MM.1S (cell line): ENCODE results near the gene PHAF1.

Source experiments
- DNase-seq: peaks from one replicate; pipeline ENCODE4 v3.0.0-alpha.2; 2015
- H2AFZ ChIP-seq: fragments of 300-600 bp; sonication (generic); 2 replicates; pipeline ENCODE4 v1.6.0; 2016; ENCODE audit warnings: antibody characterized with exemption, low read length
- H3F3A ChIP-seq: fragments of 300-600 bp; sonication (generic); 2 replicates; pipeline ENCODE4 v1.6.1; 2016; ENCODE audit warnings: mild to moderate bottlenecking, antibody characterized with exemption, low read length, moderate library complexity, mixed read lengths; ENCODE audit not compliant: insufficient read depth
- H3K27ac ChIP-seq: fragments of 300-600 bp; sonication (generic); 2 replicates; pipeline ENCODE4 v1.5.1; 2016; ENCODE audit warnings: mild to moderate bottlenecking, low read length
- H3K27me3 ChIP-seq: fragments of 300-600 bp; sonication (generic); replicated peaks from 2 replicates; pipeline ENCODE4 v1.6.0; 2016; ENCODE audit warnings: low read length; ENCODE audit not compliant: insufficient read depth
- H3K36me3 ChIP-seq: fragments of 300-600 bp; sonication (generic); replicated peaks from 2 replicates; pipeline ENCODE4 v1.6.1; 2016; ENCODE audit warnings: mild to moderate bottlenecking, low read length, mixed read lengths; ENCODE audit not compliant: insufficient read depth
- H3K4me1 ChIP-seq: fragments of 300-600 bp; sonication (generic); 2 replicates; pipeline ENCODE4 v1.6.1; 2016; ENCODE audit warnings: low read length, mixed read lengths
- H3K4me2 ChIP-seq: fragments of 300-600 bp; sonication (generic); 2 replicates; pipeline ENCODE4 v1.6.0; 2016; ENCODE audit warnings: low read depth, low read length
- H3K4me3 ChIP-seq: fragments of 300-600 bp; sonication (generic); 2 replicates; pipeline ENCODE4 v1.5.1; 2016; ENCODE audit warnings: low read length, mixed read lengths
- H3K79me2 ChIP-seq: fragments of 300-600 bp; sonication (generic); 2 replicates; pipeline ENCODE4 v1.6.1; 2016; ENCODE audit warnings: mixed run types, low read length, mixed read lengths
- H3K9ac ChIP-seq: fragments of 300-600 bp; sonication (generic); 2 replicates; pipeline ENCODE4 v1.6.1; 2016; ENCODE audit warnings: low read length, mixed read lengths
- H3K9me2 ChIP-seq: fragments of 300-600 bp; sonication (generic); replicated peaks from 2 replicates; pipeline ENCODE4 v1.6.1; 2016; ENCODE audit warnings: mild to moderate bottlenecking, low read length, mixed read lengths; ENCODE audit not compliant: insufficient read depth
- H3K9me3 ChIP-seq: fragments of 300-600 bp; sonication (generic); replicated peaks from 2 replicates; pipeline ENCODE4 v1.6.1; 2016; ENCODE audit warnings: mild to moderate bottlenecking, low read length, mixed read lengths; ENCODE audit not compliant: insufficient read depth
- H4K20me1 ChIP-seq: fragments of 300-600 bp; sonication (generic); 2 replicates; pipeline ENCODE4 v1.6.1; 2016; ENCODE audit warnings: mild to moderate bottlenecking, low read length, moderate library complexity, mixed read lengths; ENCODE audit not compliant: insufficient read depth
- CTCF ChIP-seq: fragments of 300-600 bp; sonication (generic); IDR thresholded peaks from 2 replicates; pipeline ENCODE4 v1.5.1; 2016; ENCODE audit warnings: antibody characterized with exemption, low read length, mixed read lengths
- EZH2 ChIP-seq: fragments of 300-600 bp; sonication (generic); optimal IDR thresholded peaks from 2 replicates; pipeline ENCODE3; 2017; ENCODE audit warnings: low read depth, mild to moderate bottlenecking, antibody characterized with exemption, low read length, mixed read lengths
- EZH2phosphoT487 ChIP-seq: fragments of 300-600 bp; sonication (generic); IDR thresholded peaks from 2 replicates; pipeline ENCODE4 v1.6.1; 2018; ENCODE audit warnings: antibody characterized with exemption, low read length

Gene PHAF1

GRCh38 chr16:67109407-67110135 is at the start of gene PHAF1:
PHAF1 (plus strand) TSS chr16:67109941; CDS start chr16:67110176, 235 bp downstream.
- Histone ChIP-seq H3K27ac (no peak within 1 kb of the TSS; the same call in 1 of the 2 replicates), H3K9me3 (no peaks in the 10 kb centered on the region), H3K36me3 (no peaks in the 10 kb centered on the region), H3K4me3 (peak within 1 kb of the TSS; percentile 96), H3K9ac (peak within 1 kb of the TSS; percentile 80), H3F3A (no peaks in the 10 kb centered on the region), H3K79me2 (peaks cover 43% of the 10 kb centered on the region), H3K4me2 (peak within 1 kb of the TSS; percentile 100), H3K27me3 (no peaks in the 10 kb centered on the region), H2AFZ (peak within 1 kb of the TSS; percentile 100), H4K20me1 (no peaks in the 10 kb centered on the region), H3K4me1 (peaks cover 8% of the 10 kb centered on the region; the same call in 1 of the 2 replicates), H3K9me2 (no peaks in the 10 kb centered on the region)
- peak; percentile 94 for DNase-seq
- TF ChIP-seq CTCF (no peak), EZH2 (no peak), EZH2phosphoT487 (no peak)

GRCh38 chr16:67063008-67063407 is 46.7 kb upstream of the PHAF1 start:
- no peaks in the 10 kb centered on the region for H3K9me2 ChIP-seq
- no peaks in the 10 kb centered on the region for H3K27me3 ChIP-seq
- TF ChIP-seq CTCF: no peak
- no peak for TF ChIP-seq EZH2
- TF ChIP-seq EZH2phosphoT487: no peak
- H3K9me3 ChIP-seq: no peaks in the 10 kb centered on the region
- H3K9ac ChIP-seq: no peak overlapping the region
- H3K36me3 ChIP-seq: no peaks in the 10 kb centered on the region; the same call in 1 of the 2 replicates
- peaks cover 80% of the 10 kb centered on the region for H3K79me2 ChIP-seq
- H3K27ac ChIP-seq: no peak overlapping the region
- H3F3A ChIP-seq: no peaks in the 10 kb centered on the region
- H4K20me1 ChIP-seq: no peaks in the 10 kb centered on the region
- no peaks in the 10 kb centered on the region for H3K4me1 ChIP-seq
- no peak overlapping the region for H2AFZ ChIP-seq
- H3K4me3 ChIP-seq: no peak overlapping the region
- DNase-seq: no peak
- H3K4me2 ChIP-seq: no peak overlapping the region

DNA sequence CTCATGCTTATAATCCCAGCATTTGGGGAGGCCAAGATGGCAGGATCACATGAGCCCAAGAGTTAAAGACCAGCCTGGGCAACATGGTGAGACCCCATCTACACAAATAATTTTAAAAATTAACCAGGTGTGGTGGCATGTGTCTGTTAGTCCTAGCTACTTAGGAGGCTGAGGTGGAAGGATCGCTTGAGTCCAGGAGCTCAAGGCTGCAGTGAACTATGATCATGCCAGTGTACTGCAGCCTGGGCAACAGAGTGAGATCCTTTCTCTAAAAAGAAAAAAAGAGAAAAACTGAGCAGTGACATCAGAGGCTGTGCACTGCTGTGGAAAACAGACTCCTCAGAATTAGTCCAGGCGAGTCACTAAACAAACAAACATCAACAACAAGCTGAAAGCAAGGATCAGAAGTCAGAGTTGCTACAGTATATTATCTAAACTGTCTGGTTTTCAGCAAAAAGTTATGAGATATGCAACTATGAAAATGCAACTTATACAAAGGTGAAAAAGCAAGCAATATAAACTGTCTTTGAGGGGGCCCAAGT is 41.5 kb upstream of the PHAF1 start:
- no peaks in the 10 kb centered on the region for H4K20me1 ChIP-seq
- H3K27ac ChIP-seq: no peak overlapping the region
- no peak overlapping the region for H2AFZ ChIP-seq
- H3K4me1 ChIP-seq: no peaks in the 10 kb centered on the region
- H3K9me3 ChIP-seq: no peaks in the 10 kb centered on the region
- H3K36me3 ChIP-seq: peaks cover 3% of the 10 kb centered on the region; the same call in 1 of the 2 replicates
- H3K27me3 ChIP-seq: no peaks in the 10 kb centered on the region
- TF ChIP-seq CTCF (no peak), EZH2 (no peak), EZH2phosphoT487 (no peak)
- H3K4me3 ChIP-seq: no peak overlapping the region
- DNase-seq: no peak
- H3K9me2 ChIP-seq: no peaks in the 10 kb centered on the region
- no peaks in the 10 kb centered on the region for H3F3A ChIP-seq
- no peak overlapping the region for H3K4me2 ChIP-seq
- H3K9ac ChIP-seq: no peak overlapping the region
- peaks cover 36% of the 10 kb centered on the region for H3K79me2 ChIP-seq
